D721Med (cell line): ENCODE measurements around the gene TMCO6.

Source experiments
- DNase-seq: peaks from one replicate; pipeline ENCODE4 v3.0.0; 2011; ENCODE audit warnings: low spot score; ENCODE audit not compliant: insufficient read length
- FAIRE-seq: peaks from 2 replicates; lab custom pipeline; 2011; peaks lifted over from hg19 to GRCh38; lab: Jason Lieb, UNC
- TF ChIP-seq, protein P1 (sequence below): IDR thresholded peaks from 2 replicates; pipeline ENCODE4 v1.5.1; 2012; ENCODE audit warnings: mild to moderate bottlenecking, control low read depth; ENCODE audit not compliant: insufficient read depth; ENCODE audit errors: missing control alignments

The TMCO6 gene

DNA sequence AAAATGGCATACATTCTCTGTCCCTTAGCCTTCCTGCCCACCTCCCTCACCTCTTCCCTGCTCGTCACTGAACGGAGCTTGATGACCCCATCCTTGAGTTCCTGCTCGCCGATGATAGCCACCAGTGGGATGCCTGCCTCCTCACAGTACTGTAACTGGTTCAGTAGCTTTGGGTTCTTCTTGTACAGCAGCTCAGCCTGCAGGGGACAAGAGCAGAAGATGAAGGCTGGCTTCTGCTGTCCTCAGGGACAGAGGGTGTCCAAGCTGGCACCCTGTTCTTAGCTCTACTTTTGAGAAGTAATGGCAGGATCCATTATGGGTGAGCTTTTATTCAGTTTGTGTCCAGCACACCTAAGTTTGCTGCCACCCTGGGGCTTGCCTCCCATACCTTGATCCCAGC, 35.4 kb downstream of the TMCO6 start:
- TF ChIP-seq, protein P1, sequence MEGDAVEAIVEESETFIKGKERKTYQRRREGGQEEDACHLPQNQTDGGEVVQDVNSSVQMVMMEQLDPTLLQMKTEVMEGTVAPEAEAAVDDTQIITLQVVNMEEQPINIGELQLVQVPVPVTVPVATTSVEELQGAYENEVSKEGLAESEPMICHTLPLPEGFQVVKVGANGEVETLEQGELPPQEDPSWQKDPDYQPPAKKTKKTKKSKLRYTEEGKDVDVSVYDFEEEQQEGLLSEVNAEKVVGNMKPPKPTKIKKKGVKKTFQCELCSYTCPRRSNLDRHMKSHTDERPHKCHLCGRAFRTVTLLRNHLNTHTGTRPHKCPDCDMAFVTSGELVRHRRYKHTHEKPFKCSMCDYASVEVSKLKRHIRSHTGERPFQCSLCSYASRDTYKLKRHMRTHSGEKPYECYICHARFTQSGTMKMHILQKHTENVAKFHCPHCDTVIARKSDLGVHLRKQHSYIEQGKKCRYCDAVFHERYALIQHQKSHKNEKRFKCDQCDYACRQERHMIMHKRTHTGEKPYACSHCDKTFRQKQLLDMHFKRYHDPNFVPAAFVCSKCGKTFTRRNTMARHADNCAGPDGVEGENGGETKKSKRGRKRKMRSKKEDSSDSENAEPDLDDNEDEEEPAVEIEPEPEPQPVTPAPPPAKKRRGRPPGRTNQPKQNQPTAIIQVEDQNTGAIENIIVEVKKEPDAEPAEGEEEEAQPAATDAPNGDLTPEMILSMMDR = no peak
- FAIRE-seq (no peak), DNase-seq (no peak)

DNA sequence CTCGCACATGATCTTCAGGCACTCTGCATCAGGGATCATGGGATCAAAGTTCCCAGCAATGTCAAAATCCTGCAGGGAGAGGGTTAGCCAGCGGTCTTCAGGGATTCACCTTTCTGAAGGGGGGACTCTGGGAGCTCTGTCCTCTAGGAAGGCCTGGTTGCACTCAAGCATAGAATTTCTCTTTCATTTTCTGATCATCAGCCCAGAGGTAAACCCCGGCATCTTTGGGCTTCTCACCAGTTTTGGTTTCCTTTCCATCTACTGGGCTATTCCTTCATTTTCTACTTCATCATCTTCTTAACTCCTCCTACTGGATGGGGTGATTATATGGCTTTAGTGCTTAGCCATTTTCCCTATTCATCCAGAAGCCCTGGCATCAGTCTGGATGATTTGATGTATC, 38.7 kb downstream of the TMCO6 start:
- FAIRE-seq (no peak), DNase-seq (no peak)
- TF ChIP-seq, protein P1 = no peak

DNA sequence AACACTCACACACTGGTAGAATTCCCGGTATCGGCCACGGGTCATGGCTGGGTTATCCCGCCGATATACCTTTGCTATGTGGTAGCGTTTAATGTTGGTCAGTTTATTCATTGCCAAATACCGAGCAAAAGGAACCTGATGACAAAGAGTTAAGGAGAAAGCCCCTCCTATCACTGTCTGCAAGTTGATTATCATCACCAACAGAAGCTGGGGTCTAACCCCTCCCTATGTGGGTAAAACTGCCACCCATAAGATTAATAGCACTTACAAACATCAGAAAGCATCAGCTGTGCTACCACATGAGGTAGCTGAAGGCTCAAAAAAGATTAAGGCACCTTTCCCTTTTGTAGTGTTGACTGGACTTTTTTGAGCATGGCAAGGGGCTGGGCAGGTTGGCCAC, 39.7 kb downstream of the TMCO6 start:
- DNase-seq (no peak), FAIRE-seq (no peak)
- TF ChIP-seq, protein P1 = no peak

DNA sequence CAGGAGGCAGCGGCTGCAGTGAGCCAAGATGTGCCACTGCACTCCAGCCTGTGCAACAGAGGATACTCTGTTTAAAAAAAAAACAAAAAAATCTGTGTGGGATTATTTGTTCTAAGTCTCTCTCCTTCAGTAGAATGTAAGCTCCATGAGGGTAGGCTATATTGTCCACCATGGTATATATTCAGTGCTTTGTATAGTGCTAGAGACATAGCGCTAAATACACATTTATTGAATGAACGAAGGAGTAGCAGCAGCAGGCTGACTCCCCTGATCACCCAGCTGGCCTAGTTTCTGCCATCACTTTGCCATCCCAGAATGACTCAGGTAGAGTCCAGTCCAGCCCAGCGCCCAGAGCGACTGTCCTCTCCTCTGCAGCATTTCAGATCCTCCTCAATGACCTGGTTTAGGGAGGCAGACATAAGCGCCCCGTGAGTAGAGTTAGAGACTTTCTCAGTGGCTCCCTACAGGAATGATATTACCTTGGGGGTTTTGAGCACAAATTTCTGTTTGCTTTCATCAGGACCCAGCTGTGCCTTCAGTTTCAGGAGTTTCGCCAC, 51.2 kb downstream of the TMCO6 start:
- FAIRE-seq (no peak), DNase-seq (no peak)
- TF ChIP-seq, protein P1 = no peak

DNA sequence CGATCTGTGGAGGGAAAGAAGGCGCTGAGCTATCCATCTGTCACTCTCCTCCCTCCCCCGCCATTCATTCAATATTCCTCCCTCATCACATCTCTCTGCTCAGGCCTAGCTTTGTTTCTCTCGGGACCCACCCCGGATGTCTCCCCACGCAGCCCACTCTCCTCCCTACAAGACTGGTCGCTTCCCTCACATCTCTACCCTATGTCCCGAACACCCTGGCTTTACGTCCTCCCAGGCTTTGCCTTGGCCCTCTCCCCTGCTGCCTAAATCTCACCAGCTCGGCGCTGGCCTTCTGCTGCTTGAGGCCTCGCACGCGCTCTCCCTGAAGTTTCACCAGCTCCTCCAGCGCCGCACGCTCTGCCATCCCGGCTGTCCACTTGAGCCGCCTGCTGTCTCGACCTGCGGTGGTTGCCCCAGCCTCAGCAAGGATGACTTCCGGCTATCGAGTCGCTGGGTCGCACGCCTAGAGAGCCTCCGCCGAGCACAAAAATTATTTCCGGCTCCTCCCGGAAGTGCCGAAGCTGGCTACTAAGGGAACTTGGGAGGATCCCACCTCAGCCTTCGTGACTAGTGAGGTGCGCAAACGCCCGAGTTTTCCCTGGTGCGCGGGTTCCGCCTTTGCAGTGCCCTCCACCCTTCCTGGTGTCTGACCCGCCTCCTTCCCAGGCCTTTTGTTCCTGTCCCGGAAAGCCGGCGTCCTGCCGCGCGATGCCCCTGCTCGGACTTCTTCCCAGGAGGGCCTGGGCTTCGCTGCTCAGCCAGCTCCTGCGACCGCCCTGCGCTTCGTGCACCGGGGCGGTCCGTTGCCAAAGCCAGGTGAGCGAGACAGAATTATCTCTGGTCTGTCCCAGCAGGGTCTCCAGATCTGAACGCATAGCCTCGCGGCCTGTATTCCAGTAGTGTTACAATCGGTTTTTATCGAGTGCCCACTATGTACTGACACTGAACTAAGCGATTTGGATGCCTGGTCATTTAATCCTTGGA, 52.0 kb downstream of the TMCO6 start, which contains the start of the genes HARS1 and HARS2:
HARS1 (minus strand) TSS at position 430 of the 984 bp plus-strand sequence; CDS start at position 364, 66 bp downstream.
HARS2 (plus strand) TSS at position 515 of the 984 bp plus-strand sequence; CDS start at position 709, 194 bp downstream.
- FAIRE-seq (no peak), DNase-seq (peak; percentile 92)
- TF ChIP-seq, protein P1 = no peak

DNA sequence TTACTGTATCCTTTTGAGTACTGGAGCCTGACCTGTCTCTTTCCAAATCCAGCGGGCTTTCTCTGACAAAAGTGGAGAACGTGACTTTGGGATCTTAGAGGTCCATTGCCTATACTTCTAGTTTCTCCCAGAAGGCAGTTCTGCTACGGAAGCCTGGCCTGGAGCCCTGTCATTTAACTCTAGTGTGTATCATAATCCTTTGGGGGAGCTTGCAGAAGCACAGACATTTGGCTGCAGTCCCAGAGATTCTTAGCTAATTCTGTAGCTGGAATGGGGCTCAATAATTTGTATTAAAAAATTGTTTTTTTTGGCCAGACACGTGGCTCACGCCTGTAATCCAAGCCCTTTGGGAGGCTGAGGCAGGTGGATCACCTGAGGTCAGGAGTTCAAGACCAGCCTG, 55.0 kb downstream of the TMCO6 start:
- DNase-seq = no peak
- TF ChIP-seq, protein P1 = no peak
- no peak for FAIRE-seq
